Ishikawa (cell line): ENCODE results near the gene DMXL2.

Experiments
- CEBPB ChIP-seq: IDR thresholded peaks from 2 replicates; pipeline ENCODE4 v1.6.1; 2012
- CREB1 ChIP-seq: IDR thresholded peaks from 2 replicates; pipeline ENCODE4 v1.6.1; 2012; ENCODE audit warnings: low read depth
- EGR1 ChIP-seq: IDR thresholded peaks from 2 replicates; pipeline ENCODE4 v1.6.1; 2012
- EP300 ChIP-seq: IDR thresholded peaks from 2 replicates; pipeline ENCODE4 v1.6.1; 2012; ENCODE audit warnings: borderline replicate concordance
- FOXM1 ChIP-seq: IDR thresholded peaks from 2 replicates; pipeline ENCODE4 v1.6.1; 2012; ENCODE audit warnings: low read depth, borderline replicate concordance
- NFIC ChIP-seq: IDR thresholded peaks from 2 replicates; pipeline ENCODE4 v1.6.1; 2012
- RAD21 ChIP-seq: IDR thresholded peaks from 2 replicates; pipeline ENCODE4 v1.6.1; 2012; ENCODE audit warnings: low read depth
- REST ChIP-seq: IDR thresholded peaks from 2 replicates; pipeline ENCODE4 v1.6.1; 2012; ENCODE audit warnings: low read depth, mild to moderate bottlenecking
- TAF1 ChIP-seq: IDR thresholded peaks from 2 replicates; pipeline ENCODE4 v1.6.1; 2012; ENCODE audit warnings: low read depth, mild to moderate bottlenecking
- TCF12 ChIP-seq: IDR thresholded peaks from 2 replicates; pipeline ENCODE4 v1.6.1; 2012; ENCODE audit warnings: low read depth
- TEAD4 ChIP-seq: IDR thresholded peaks from 2 replicates; pipeline ENCODE4 v1.6.1; 2012
- YY1 ChIP-seq: IDR thresholded peaks from 2 replicates; pipeline ENCODE4 v1.6.1; 2012; ENCODE audit warnings: low read depth
- ZBTB7A ChIP-seq: IDR thresholded peaks from 2 replicates; pipeline ENCODE4 v1.6.1; 2012; ENCODE audit warnings: low read depth
- TF ChIP-seq, protein P1 (sequence below): IDR thresholded peaks from 2 replicates; pipeline ENCODE4 v1.6.1; 2012
- TF ChIP-seq, protein P2 (sequence below): IDR thresholded peaks from 2 replicates; pipeline ENCODE4 v1.6.1; 2012

Gene DMXL2

DNA sequence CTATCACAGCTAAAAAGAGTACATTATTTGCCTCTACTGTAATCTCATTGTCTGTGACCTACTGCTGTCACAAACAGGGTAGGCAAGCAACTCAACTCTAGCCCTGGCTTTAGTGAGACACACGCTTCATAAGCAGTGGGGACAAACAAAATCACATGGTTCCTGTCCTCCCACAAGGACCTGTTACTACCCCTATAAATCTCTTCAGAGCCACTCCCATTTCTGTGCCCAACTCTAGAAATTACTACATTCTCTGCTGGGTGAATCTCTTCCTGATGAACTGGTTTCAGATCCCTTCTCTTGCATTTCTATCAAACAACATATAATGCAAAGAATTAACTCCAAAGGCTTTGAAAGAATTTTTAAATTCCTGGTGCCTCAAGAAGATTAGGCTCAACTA lies 117.3 kb downstream of the DMXL2 start:
- TF ChIP-seq TEAD4 (no peak), TCF12 (no peak), EP300 (no peak), NFIC (no peak), RAD21 (no peak)

DNA sequence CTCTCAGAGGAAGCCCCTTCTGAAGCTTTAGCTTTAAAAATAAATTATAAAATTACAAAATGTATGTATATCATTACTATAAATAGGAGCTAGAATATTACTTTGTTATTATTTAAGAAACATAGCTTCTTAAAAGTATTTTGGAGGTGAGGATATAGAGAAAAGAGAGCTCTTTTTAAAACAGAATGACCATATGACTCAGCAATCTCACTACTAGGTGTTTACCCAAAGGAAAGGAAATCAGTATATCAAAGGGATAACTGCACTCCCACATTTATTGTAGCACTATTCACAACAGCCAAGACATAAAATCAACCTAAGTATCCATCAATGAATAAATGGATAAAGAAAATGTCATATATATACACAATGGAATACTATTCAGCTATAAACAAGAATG lies 119.6 kb downstream of the DMXL2 start:
- TF ChIP-seq CREB1 (no peak), NFIC (no peak), FOXM1 (no peak), ZBTB7A (no peak), RAD21 (no peak), EP300 (no peak)
- TF ChIP-seq, protein P1, sequence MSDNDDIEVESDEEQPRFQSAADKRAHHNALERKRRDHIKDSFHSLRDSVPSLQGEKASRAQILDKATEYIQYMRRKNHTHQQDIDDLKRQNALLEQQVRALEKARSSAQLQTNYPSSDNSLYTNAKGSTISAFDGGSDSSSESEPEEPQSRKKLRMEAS = no peak

DNA sequence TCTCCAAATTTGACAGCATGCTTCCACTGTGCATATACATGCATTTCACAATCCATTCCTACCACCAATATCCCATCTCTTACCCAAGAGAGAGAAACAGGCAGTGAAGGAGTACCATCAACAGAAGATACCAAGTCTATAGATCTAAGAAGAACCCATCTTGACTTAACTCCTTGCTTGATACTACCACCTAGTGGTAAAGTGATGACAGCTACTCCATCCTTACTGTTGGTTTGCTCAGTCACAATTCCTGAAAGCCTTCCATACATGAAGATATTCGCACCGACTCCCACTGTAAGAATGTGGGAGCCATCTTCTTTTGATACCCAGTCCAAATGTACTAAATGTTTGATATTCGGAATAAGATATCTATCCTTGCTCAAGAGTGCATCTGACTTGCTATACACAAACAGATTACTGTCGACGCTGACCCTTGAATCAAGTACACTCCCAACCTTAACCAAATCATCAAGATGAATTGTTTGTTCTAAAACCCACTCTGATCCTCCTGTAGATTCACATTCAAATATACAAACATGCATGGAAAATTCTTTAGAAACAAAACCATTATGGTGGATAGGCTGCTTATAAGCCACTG lies 123.1 kb downstream of the DMXL2 start:
- peak; percentile 61 for TF ChIP-seq RAD21
- no peak for TF ChIP-seq ZBTB7A
- no peak for TF ChIP-seq CEBPB

DNA sequence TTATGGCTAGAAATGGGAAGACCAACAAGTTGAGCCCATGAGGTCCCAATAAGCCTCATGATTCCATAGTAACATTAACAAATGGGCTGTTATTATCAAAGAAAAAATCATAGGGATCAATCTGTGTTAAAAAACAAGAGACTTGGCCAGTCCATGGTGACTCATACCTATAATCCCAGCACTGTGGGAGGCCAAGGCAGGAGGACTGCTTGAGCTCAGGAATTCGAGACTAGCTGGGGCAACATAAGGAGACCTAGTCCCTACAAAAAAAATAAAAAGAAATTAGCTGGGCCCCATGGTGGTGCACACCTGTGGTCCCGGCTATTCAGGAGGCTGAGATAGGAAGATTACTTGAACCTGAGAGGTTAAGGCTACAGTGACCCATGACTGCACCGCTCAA lies 124.8 kb downstream of the DMXL2 start:
- TF ChIP-seq TEAD4 (no peak), CEBPB (no peak), YY1 (no peak), REST (no peak), TCF12 (no peak), EP300 (no peak), RAD21 (no peak), NFIC (no peak), TAF1 (no peak), ZBTB7A (no peak), EGR1 (no peak), FOXM1 (no peak), CREB1 (no peak)
- TF ChIP-seq, protein P2, sequence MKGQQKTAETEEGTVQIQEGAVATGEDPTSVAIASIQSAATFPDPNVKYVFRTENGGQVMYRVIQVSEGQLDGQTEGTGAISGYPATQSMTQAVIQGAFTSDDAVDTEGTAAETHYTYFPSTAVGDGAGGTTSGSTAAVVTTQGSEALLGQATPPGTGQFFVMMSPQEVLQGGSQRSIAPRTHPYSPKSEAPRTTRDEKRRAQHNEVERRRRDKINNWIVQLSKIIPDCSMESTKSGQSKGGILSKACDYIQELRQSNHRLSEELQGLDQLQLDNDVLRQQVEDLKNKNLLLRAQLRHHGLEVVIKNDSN = no peak
- TF ChIP-seq, protein P1 = no peak

GRCh38 chr15:51496246-51496645 lies 126.3 kb downstream of the DMXL2 start:
- TF ChIP-seq, protein P2 = no peak
- TF ChIP-seq TAF1 (no peak), EGR1 (no peak), TEAD4 (no peak), EP300 (no peak), ZBTB7A (no peak), CEBPB (no peak)

DNA sequence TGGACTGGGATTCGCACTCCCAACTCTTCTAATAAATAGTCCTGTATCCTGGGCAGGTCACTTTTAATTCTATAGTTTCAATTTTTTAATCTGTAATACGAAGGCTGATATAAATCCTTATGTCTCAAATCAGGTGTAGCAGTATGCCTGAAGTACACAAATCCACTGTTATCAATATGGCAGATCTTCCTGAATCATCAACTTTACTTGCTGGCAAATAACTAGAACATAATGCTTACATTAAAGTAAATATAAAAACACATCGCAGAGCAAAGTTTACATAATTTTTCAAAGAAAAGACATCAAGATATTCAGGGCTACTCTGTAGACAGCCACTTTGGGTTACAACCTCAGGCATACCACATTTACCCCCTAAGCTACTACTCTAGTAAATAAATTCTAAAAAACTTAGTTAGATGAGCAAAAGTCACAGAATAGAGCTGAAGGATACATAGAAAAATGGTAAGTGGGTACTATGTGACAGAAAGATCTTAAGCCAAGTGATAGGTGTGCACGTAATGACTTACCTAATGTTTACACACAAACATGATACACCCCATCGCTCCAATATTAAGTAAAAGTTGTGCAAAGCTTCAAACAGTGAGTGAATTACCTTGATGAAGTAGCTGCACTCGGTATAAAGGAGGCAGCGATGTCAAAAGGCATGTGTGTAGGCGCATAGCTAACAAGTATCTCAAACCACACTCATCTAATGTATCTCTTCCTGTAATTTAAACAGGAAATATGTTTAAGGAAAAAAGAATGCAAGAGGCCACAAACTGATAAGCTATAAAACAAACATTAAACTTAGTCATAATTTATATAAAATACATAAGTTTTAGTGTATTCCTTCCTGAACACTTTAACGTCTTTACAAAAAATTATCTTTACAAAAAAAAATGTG lies 127.9 kb downstream of the DMXL2 start:
- no peak for TF ChIP-seq TCF12
- no peak for TF ChIP-seq EGR1
- TF ChIP-seq, protein P2 = no peak
- no peak for TF ChIP-seq CEBPB
- TF ChIP-seq CREB1 = no peak
- no peak for TF ChIP-seq TAF1
- TF ChIP-seq EP300 = no peak
- TF ChIP-seq, protein P1 = no peak
- TF ChIP-seq YY1 = no peak
- no peak for TF ChIP-seq FOXM1
- TF ChIP-seq RAD21 = no peak
- no peak for TF ChIP-seq TEAD4
- no peak for TF ChIP-seq NFIC
- TF ChIP-seq ZBTB7A = no peak

DNA sequence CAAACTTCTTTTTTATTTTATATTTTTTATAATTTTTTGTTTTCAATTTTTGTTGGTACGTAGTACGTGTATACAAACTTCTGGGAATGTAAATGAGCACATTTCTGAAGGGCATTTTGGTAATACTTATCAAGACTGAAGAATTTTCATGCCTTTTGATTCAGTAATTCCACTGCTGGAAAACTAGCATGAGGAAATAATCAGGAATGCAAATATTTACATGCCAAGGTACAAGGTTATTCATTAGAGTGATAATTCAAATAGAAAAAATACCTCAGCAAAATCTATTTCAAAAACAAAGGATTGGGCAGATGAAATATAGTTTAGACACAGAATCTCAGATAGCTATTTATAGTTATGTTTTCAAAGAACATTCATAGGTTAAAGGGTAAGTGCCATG lies 128.7 kb downstream of the DMXL2 start:
- TF ChIP-seq TEAD4 = no peak
- no peak for TF ChIP-seq EP300
